K562 (cell line): ENCODE data around the gene FBXO48. TPM values are rescaled to one million over a fixed set of nuclear protein-coding genes. Genes with fewer than 3 reads are reported as not detected.

Experiments
- CCAR2 ChIP-seq: fragments of 200-400 bp; formaldehyde crosslinking; IDR thresholded peaks from 2 replicates; pipeline ENCODE4 v1.6.1; 2017; ENCODE audit warnings: mild to moderate bottlenecking, low read depth, low read length
- HDAC8 ChIP-seq: fragments of 450-650 bp; IDR thresholded peaks from 2 replicates; pipeline ENCODE4 v1.6.1; 2016; ENCODE audit warnings: mild to moderate bottlenecking, missing genetic modification characterization, moderate library complexity, missing compliant biosample characterization
- HNRNPLL ChIP-seq: fragments of 200-400 bp; formaldehyde crosslinking; IDR thresholded peaks from 2 replicates; pipeline ENCODE4 v1.6.1; 2017; ENCODE audit warnings: low read length, low read depth, mild to moderate bottlenecking; ENCODE audit not compliant: poor library complexity, severe bottlenecking
- HNRNPUL1 ChIP-seq: fragments of 200-400 bp; formaldehyde crosslinking; IDR thresholded peaks from 2 replicates; pipeline ENCODE4 v1.6.1; 2017; ENCODE audit warnings: low read length
- KLF13 ChIP-seq: fragments of 450-650 bp; IDR thresholded peaks from 2 replicates; pipeline ENCODE4 v1.6.1; 2016; ENCODE audit warnings: missing genetic modification characterization, low read depth, mild to moderate bottlenecking, missing compliant biosample characterization, moderate library complexity, borderline replicate concordance
- NBN ChIP-seq: fragments of 450-650 bp; IDR thresholded peaks from 2 replicates; pipeline ENCODE4 v1.6.1; 2016; ENCODE audit warnings: low read depth, mild to moderate bottlenecking
- NCOA1 ChIP-seq: fragments of 450-650 bp; IDR thresholded peaks from 2 replicates; pipeline ENCODE4 v1.6.1; 2016; ENCODE audit warnings: low read depth
- NONO ChIP-seq, 2 experiments: fragments of 200-400 bp in 1 of 2; fragments of 450-650 bp in 1 of 2; formaldehyde crosslinking in 1 of 2; IDR thresholded peaks; 2 replicates each; pipeline ENCODE4 v1.6.1; 2017; ENCODE audit warnings: low read depth in 2 of 2, mild to moderate bottlenecking in 2 of 2, moderate library complexity in 2 of 2, low read length in 1 of 2
- RFX7 ChIP-seq: fragments of 250-450 bp; sonication (Bioruptor Pico); IDR thresholded peaks from 2 replicates; pipeline ENCODE4 v1.5.1; 2021; ENCODE audit warnings: mild to moderate bottlenecking
- SMAD2 ChIP-seq: fragments of 150-350 bp; IDR thresholded peaks from 2 replicates; pipeline ENCODE4 v1.6.1; 2014; ENCODE audit warnings: low read depth, mild to moderate bottlenecking, low read length
- TGIF2 ChIP-seq: sonication (generic); formaldehyde crosslinking; IDR thresholded peaks from 2 replicates; pipeline ENCODE4 v1.8.1; 2022; ENCODE audit warnings: mild to moderate bottlenecking, missing genetic modification reagents, moderate library complexity
- ZNF436 ChIP-seq: fragments of 250-450, 450-650 bp; sonication (Bioruptor Pico); formaldehyde crosslinking; IDR thresholded peaks from 2 replicates; pipeline ENCODE4 v1.7.0; 2020; ENCODE audit warnings: mild to moderate bottlenecking
- ZNF780A ChIP-seq: fragments of 250-450 bp; sonication (Bioruptor Pico); IDR thresholded peaks from 2 replicates; pipeline ENCODE4 v1.5.0; 2021; ENCODE audit warnings: mild to moderate bottlenecking
- ZNF785 ChIP-seq: fragments of 250-450 bp; sonication (Bioruptor Pico); IDR thresholded peaks from 2 replicates; pipeline ENCODE4 v1.4.0; 2020; ENCODE audit warnings: mild to moderate bottlenecking
- polyA plus RNA-seq, 8 experiments: library from polyadenylated mRNA; depleted of rRNA in 4 of 8; stranded (reverse) in 5 of 8; unstranded in 3 of 8; fragments of >200 nt; fragmentation: Nextera tagmentation in 2 of 8; fragmentation: Illumina TruSeq in 1 of 8; extraction: Ambion mirVana in 2 of 8; extraction: Trizol in 1 of 8; gene quantifications; 2 replicates each; pipeline versions ENCODE4 v1.2.1 to v1.2.3, GENCODE V29; 2011 to 2014; ENCODE audit warnings: inconsistent platforms in 1 of 8, missing spikeins in 1 of 8
- total RNA-seq, 7 experiments: library from RNA; depleted of rRNA in 6 of 7; stranded (reverse); fragments of >200 nt in 6 of 7; fragmentation: Illumina TruSeq in 2 of 7; extraction: Trizol in 2 of 7; gene quantifications; 2 replicates each; pipeline versions ENCODE4 v1.2.1 to v1.2.3, GENCODE V29; 2011 to 2021; ENCODE audit warnings: low replicate concordance in 1 of 7
- TF ChIP-seq, protein P1 (sequence below): fragments of 450-650 bp; IDR thresholded peaks from 2 replicates; pipeline ENCODE4 v1.6.1; 2017; ENCODE audit warnings: mild to moderate bottlenecking, moderate library complexity
- TF ChIP-seq, protein P2 (sequence below): sonication (generic); formaldehyde crosslinking; IDR thresholded peaks from 2 replicates; pipeline ENCODE4 v1.4.0; 2020; ENCODE audit warnings: mild to moderate bottlenecking, missing genetic modification reagents
- TF ChIP-seq, protein P3 (sequence below): sonication (generic); formaldehyde crosslinking; IDR thresholded peaks from 2 replicates; pipeline ENCODE4 v1.8.1; 2023; ENCODE audit warnings: mild to moderate bottlenecking, missing genetic modification reagents
- TF ChIP-seq, protein P4 (sequence below): sonication (generic); formaldehyde crosslinking; IDR thresholded peaks from 2 replicates; pipeline ENCODE4 v1.8.0; 2022; ENCODE audit warnings: mild to moderate bottlenecking, missing genetic modification reagents

FBXO48 gene
- total and polyA plus RNA-seq, 9 of the 15 experiments (the other 6 are each of a cell fraction or from before 2014, with no cell fraction given) = 0.36 to 1.8 (median 0.73) TPM

DNA sequence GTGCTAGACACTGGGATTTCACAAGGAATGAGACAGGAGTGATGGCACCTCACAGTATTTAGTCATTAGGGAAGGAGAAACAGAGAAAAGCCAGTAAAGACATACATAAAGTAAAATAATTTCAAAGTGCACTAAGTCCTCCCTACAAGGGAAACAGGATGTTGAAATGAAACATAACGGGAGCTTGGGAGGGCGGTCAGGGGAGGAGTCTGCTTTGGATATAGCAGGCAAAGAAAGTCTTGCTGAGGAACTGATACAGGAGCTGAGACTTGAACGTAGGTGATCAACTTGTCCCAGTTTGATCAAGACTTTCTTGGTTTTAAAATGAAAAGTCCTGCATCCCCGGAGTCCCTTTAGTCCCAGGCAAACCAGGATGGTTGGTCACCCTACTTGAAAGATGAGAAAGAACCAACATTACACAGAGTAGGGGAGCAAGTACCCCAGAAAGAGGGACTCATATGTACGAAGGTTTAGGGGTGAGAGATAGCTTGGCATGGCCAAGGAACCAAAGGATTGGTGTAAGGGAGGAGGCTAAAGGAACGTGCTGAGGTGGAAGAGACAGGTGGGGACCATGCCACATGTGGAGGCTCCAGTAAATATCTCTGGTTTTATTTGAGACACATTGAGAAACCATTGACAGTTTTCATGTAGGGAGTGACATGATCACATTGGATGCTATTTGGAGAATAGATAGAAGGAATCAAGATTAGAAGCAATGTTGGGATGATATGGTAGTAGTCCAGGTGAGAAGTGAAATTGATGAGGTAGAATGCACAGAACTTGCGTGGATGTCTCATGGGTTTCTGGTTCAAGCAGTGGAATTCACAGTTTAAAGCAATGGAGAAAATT, 28.4 kb downstream of the FBXO48 start (continued):
- TF ChIP-seq, protein P1, sequence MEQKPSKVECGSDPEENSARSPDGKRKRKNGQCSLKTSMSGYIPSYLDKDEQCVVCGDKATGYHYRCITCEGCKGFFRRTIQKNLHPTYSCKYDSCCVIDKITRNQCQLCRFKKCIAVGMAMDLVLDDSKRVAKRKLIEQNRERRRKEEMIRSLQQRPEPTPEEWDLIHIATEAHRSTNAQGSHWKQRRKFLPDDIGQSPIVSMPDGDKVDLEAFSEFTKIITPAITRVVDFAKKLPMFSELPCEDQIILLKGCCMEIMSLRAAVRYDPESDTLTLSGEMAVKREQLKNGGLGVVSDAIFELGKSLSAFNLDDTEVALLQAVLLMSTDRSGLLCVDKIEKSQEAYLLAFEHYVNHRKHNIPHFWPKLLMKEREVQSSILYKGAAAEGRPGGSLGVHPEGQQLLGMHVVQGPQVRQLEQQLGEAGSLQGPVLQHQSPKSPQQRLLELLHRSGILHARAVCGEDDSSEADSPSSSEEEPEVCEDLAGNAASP = no peak
- TF ChIP-seq SMAD2 (no peak), HDAC8 (tag) (no peak), CCAR2 (no peak), TGIF2 (CRISPR knock-in tag) (no peak), ZNF436 (CRISPR knock-in tag) (peak; percentile 96), NCOA1 (no peak), KLF13 (tag) (no peak), HNRNPUL1 (no peak), HNRNPLL (no peak), NBN (no peak), RFX7 (CRISPR knock-in tag) (peak; percentile 92), ZNF780A (peak; percentile 88; the same call in 1 of the 2 replicates), ZNF785 (CRISPR knock-in tag) (no peak), NONO (IDR thresholded peaks at IDR 0.05; ENCODE audit: low read depth in 2 of 2, low read length in 1 of 2) (peak in 1 of 2 experiments; percentile 45; a peak in 1 of 4 replicates)
- TF ChIP-seq, protein P2, sequence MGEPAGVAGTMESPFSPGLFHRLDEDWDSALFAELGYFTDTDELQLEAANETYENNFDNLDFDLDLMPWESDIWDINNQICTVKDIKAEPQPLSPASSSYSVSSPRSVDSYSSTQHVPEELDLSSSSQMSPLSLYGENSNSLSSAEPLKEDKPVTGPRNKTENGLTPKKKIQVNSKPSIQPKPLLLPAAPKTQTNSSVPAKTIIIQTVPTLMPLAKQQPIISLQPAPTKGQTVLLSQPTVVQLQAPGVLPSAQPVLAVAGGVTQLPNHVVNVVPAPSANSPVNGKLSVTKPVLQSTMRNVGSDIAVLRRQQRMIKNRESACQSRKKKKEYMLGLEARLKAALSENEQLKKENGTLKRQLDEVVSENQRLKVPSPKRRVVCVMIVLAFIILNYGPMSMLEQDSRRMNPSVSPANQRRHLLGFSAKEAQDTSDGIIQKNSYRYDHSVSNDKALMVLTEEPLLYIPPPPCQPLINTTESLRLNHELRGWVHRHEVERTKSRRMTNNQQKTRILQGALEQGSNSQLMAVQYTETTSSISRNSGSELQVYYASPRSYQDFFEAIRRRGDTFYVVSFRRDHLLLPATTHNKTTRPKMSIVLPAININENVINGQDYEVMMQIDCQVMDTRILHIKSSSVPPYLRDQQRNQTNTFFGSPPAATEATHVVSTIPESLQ = no peak
- TF ChIP-seq, protein P3, sequence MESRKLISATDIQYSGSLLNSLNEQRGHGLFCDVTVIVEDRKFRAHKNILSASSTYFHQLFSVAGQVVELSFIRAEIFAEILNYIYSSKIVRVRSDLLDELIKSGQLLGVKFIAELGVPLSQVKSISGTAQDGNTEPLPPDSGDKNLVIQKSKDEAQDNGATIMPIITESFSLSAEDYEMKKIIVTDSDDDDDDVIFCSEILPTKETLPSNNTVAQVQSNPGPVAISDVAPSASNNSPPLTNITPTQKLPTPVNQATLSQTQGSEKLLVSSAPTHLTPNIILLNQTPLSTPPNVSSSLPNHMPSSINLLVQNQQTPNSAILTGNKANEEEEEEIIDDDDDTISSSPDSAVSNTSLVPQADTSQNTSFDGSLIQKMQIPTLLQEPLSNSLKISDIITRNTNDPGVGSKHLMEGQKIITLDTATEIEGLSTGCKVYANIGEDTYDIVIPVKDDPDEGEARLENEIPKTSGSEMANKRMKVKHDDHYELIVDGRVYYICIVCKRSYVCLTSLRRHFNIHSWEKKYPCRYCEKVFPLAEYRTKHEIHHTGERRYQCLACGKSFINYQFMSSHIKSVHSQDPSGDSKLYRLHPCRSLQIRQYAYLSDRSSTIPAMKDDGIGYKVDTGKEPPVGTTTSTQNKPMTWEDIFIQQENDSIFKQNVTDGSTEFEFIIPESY (CRISPR knock-in tag) = no peak
- TF ChIP-seq, protein P4, sequence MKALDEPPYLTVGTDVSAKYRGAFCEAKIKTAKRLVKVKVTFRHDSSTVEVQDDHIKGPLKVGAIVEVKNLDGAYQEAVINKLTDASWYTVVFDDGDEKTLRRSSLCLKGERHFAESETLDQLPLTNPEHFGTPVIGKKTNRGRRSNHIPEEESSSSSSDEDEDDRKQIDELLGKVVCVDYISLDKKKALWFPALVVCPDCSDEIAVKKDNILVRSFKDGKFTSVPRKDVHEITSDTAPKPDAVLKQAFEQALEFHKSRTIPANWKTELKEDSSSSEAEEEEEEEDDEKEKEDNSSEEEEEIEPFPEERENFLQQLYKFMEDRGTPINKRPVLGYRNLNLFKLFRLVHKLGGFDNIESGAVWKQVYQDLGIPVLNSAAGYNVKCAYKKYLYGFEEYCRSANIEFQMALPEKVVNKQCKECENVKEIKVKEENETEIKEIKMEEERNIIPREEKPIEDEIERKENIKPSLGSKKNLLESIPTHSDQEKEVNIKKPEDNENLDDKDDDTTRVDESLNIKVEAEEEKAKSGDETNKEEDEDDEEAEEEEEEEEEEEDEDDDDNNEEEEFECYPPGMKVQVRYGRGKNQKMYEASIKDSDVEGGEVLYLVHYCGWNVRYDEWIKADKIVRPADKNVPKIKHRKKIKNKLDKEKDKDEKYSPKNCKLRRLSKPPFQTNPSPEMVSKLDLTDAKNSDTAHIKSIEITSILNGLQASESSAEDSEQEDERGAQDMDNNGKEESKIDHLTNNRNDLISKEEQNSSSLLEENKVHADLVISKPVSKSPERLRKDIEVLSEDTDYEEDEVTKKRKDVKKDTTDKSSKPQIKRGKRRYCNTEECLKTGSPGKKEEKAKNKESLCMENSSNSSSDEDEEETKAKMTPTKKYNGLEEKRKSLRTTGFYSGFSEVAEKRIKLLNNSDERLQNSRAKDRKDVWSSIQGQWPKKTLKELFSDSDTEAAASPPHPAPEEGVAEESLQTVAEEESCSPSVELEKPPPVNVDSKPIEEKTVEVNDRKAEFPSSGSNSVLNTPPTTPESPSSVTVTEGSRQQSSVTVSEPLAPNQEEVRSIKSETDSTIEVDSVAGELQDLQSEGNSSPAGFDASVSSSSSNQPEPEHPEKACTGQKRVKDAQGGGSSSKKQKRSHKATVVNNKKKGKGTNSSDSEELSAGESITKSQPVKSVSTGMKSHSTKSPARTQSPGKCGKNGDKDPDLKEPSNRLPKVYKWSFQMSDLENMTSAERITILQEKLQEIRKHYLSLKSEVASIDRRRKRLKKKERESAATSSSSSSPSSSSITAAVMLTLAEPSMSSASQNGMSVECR = no peak
